Measurements from ENCODE around the gene RNF114. TPM values are rescaled to one million over a fixed set of nuclear protein-coding genes. Genes with fewer than 3 reads are reported as not detected.

RNF114 gene
- total and polyA plus RNA-seq, 3 experiments from 2014 or later: 64.0 to 112 (median 67.1) TPM

- no peak for DNase-seq
- ChIA-PET CTCF (no interaction called here), POLR2A (no interaction called here)
- Mint-ChIP-seq H3K36me3 (peaks cover 0 to 2% (median 1%) of the 10 kb centered on the region in 3 donors), H3K9me3 (no peaks in the 10 kb centered on the region), H3K4me3 (no peak overlapping the region), H3K27me3 (no peaks in the 10 kb centered on the region), H3K4me1 (peaks cover 16 to 23% (median 21%) of the 10 kb centered on the region in 3 donors), H3K27ac (no peak overlapping the region)
- Histone ChIP-seq H3K36me3 (ENCODE audit: insufficient read depth, low read length) (no peaks in the 10 kb centered on the region), H3K4me1 (ENCODE audit: insufficient read depth, low read length) (peaks cover 3% of the 10 kb centered on the region), H3K27ac (ENCODE audit: low read depth, low read length) (no peak overlapping the region), H3K4me3 (ENCODE audit: low read length) (no peak overlapping the region), H3K27me3 (ENCODE audit: insufficient read depth, low read length, poor library complexity, severe bottlenecking) (no peaks in the 10 kb centered on the region), H3K9me3 (ENCODE audit: low read length) (no peaks in the 10 kb centered on the region)
These were observed 40.0 kb upstream of the RNF114 start for GRCh38 chr20:49896204-49896603.

- Histone ChIP-seq H3K4me1 (ENCODE audit: insufficient read depth, low read length) (no peaks in the 10 kb centered on the region), H3K27ac (ENCODE audit: low read depth, low read length) (no peak overlapping the region), H3K27me3 (ENCODE audit: insufficient read depth, low read length, poor library complexity, severe bottlenecking) (no peaks in the 10 kb centered on the region), H3K36me3 (ENCODE audit: insufficient read depth, low read length) (peaks cover under 1% of the 10 kb centered on the region), H3K9me3 (ENCODE audit: low read length) (no peaks in the 10 kb centered on the region), H3K4me3 (ENCODE audit: low read length) (no peak overlapping the region)
- CTCF ChIA-PET: interaction anchor here (1.3 kb wide), 1 partner anchor 26 kb away, joined by 3 read pairs; no protein-coding TSS in a partner anchor
- peaks cover 0 to 23% (median 9%) of the 10 kb centered on the region in 3 donors for H3K36me3 Mint-ChIP-seq
- H3K4me3 Mint-ChIP-seq: no peak overlapping the region
- POLR2A ChIA-PET: no interaction called here
- peaks cover under 1 to 4% (median 3%) of the 10 kb centered on the region in 3 donors for H3K4me1 Mint-ChIP-seq
- DNase-seq: peak in 1 of 5 donors; percentile 3
- H3K9me3 Mint-ChIP-seq: no peaks in the 10 kb centered on the region
- H3K27me3 Mint-ChIP-seq: no peaks in the 10 kb centered on the region
- no peak overlapping the region for H3K27ac Mint-ChIP-seq
These were observed 36.4 kb upstream of the RNF114 start for GRCh38 chr20:49899541-49900383.

GRCh38 chr20:49901588-49901987 lies 34.6 kb upstream of the RNF114 start:
- no peaks in the 10 kb centered on the region for H3K9me3 ChIP-seq (ENCODE audit: low read length)
- Mint-ChIP-seq H3K4me1 (peaks cover 0 to 5% (median 0%) of the 10 kb centered on the region in 3 donors), H3K36me3 (peaks cover 4 to 41% (median 18%) of the 10 kb centered on the region in 3 donors), H3K27ac (no peak overlapping the region), H3K4me3 (no peak overlapping the region), H3K9me3 (no peaks in the 10 kb centered on the region), H3K27me3 (peaks cover 0 to 1% of the 10 kb centered on the region in 2 donors)
- no peak overlapping the region for H3K4me3 ChIP-seq (ENCODE audit: low read length)
- ChIA-PET CTCF (no interaction called here), POLR2A (no interaction called here)
- H3K4me1 ChIP-seq (ENCODE audit: insufficient read depth, low read length): no peaks in the 10 kb centered on the region
- H3K27ac ChIP-seq (ENCODE audit: low read depth, low read length): no peak overlapping the region
- H3K36me3 ChIP-seq (ENCODE audit: insufficient read depth, low read length): peaks cover 9% of the 10 kb centered on the region
- H3K27me3 ChIP-seq (ENCODE audit: insufficient read depth, low read length, poor library complexity, severe bottlenecking): no peaks in the 10 kb centered on the region
- DNase-seq: peak in 1 of 5 donors; percentile 30

- no peak overlapping the region for H3K4me3 ChIP-seq (ENCODE audit: low read length)
- H3K4me1 ChIP-seq (ENCODE audit: insufficient read depth, low read length): no peaks in the 10 kb centered on the region
- Mint-ChIP-seq H3K36me3 (peaks cover 4 to 69% (median 16%) of the 10 kb centered on the region in 3 donors), H3K4me3 (peak overlapping the region in 1 of 7 donors; percentile 5), H3K27me3 (peaks cover 0 to 1% of the 10 kb centered on the region in 2 donors), H3K27ac (peak overlapping the region in 1 of 8 donors; percentile 74), H3K4me1 (peaks cover 0 to 5% (median 2%) of the 10 kb centered on the region in 3 donors), H3K9me3 (no peaks in the 10 kb centered on the region)
- H3K9me3 ChIP-seq (ENCODE audit: low read length): no peaks in the 10 kb centered on the region
- no peaks in the 10 kb centered on the region for H3K27me3 ChIP-seq (ENCODE audit: insufficient read depth, low read length, poor library complexity, severe bottlenecking)
- CTCF ChIA-PET: interaction anchor here (0.6 to 1.6 kb wide), 2 partner anchors 9 to 162 kb away, joined by 3 to 6 read pairs; no protein-coding TSS in a partner anchor
- peak in 1 of 5 donors; percentile 29 for DNase-seq
- POLR2A ChIA-PET: no interaction called here
- no peak overlapping the region for H3K27ac ChIP-seq (ENCODE audit: low read depth, low read length)
- H3K36me3 ChIP-seq (ENCODE audit: insufficient read depth, low read length): peaks cover 10% of the 10 kb centered on the region
These were observed 31.6 kb upstream of the RNF114 start for GRCh38 chr20:49904440-49905214.

- Mint-ChIP-seq H3K36me3 (peaks cover 4 to 76% (median 16%) of the 10 kb centered on the region in 3 donors), H3K4me3 (peak overlapping the region in 2 of 7 donors; percentile 18 to 37), H3K4me1 (peaks cover 1 to 9% (median 5%) of the 10 kb centered on the region in 3 donors), H3K9me3 (no peaks in the 10 kb centered on the region), H3K27me3 (peaks cover 0 to 1% of the 10 kb centered on the region in 2 donors), H3K27ac (peak overlapping the region in 4 of 8 donors; percentile 43 to 81 (median 60))
- POLR2A ChIA-PET: no interaction called here
- Histone ChIP-seq H3K27me3 (ENCODE audit: insufficient read depth, low read length, poor library complexity, severe bottlenecking) (no peaks in the 10 kb centered on the region), H3K36me3 (ENCODE audit: insufficient read depth, low read length) (peaks cover 10% of the 10 kb centered on the region), H3K27ac (ENCODE audit: low read depth, low read length) (no peak overlapping the region), H3K9me3 (ENCODE audit: low read length) (no peaks in the 10 kb centered on the region), H3K4me3 (ENCODE audit: low read length) (no peak overlapping the region), H3K4me1 (ENCODE audit: insufficient read depth, low read length) (no peaks in the 10 kb centered on the region)
- peak in 1 of 5 donors; percentile 47 for DNase-seq
- CTCF ChIA-PET: interaction anchor here (1.6 kb wide), 1 partner anchor 8 kb away, joined by 6 read pairs; no protein-coding TSS in a partner anchor
These were observed 30.6 kb upstream of the RNF114 start for GRCh38 chr20:49905415-49906091.

- H3K9me3 Mint-ChIP-seq: no peaks in the 10 kb centered on the region
- no peak overlapping the region for H3K4me3 ChIP-seq (ENCODE audit: low read length)
- peaks cover 0 to 1% of the 10 kb centered on the region in 2 donors for H3K27me3 Mint-ChIP-seq
- H3K4me3 Mint-ChIP-seq: peak overlapping the region in 1 of 7 donors; percentile 37
- no peaks in the 10 kb centered on the region for H3K4me1 ChIP-seq (ENCODE audit: insufficient read depth, low read length)
- CTCF ChIA-PET: interaction anchor here (1.2 kb wide), 1 partner anchor 10 kb away, joined by 4 read pairs; no protein-coding TSS in a partner anchor
- H3K36me3 Mint-ChIP-seq: peaks cover 4 to 80% (median 16%) of the 10 kb centered on the region in 3 donors
- H3K36me3 ChIP-seq (ENCODE audit: insufficient read depth, low read length): peaks cover 10% of the 10 kb centered on the region
- H3K27ac Mint-ChIP-seq: peak overlapping the region in 2 of 8 donors; percentile 77 to 81
- POLR2A ChIA-PET: no interaction called here
- H3K4me1 Mint-ChIP-seq: peaks cover 5 to 15% (median 7%) of the 10 kb centered on the region in 3 donors
- no peak for DNase-seq
- H3K27ac ChIP-seq (ENCODE audit: low read depth, low read length): no peak overlapping the region
- H3K27me3 ChIP-seq (ENCODE audit: insufficient read depth, low read length, poor library complexity, severe bottlenecking): no peaks in the 10 kb centered on the region
- H3K9me3 ChIP-seq (ENCODE audit: low read length): no peaks in the 10 kb centered on the region
These were observed 30.0 kb upstream of the RNF114 start for GRCh38 chr20:49906101-49906604.

GRCh38 chr20:49906615-49907154 lies 29.5 kb upstream of the RNF114 start:
- Mint-ChIP-seq H3K4me3 (no peak overlapping the region), H3K4me1 (peaks cover 5 to 17% (median 8%) of the 10 kb centered on the region in 3 donors), H3K27me3 (peaks cover 0 to 1% of the 10 kb centered on the region in 2 donors), H3K36me3 (peaks cover 4 to 81% (median 16%) of the 10 kb centered on the region in 3 donors), H3K27ac (no peak overlapping the region), H3K9me3 (no peaks in the 10 kb centered on the region)
- peaks cover 10% of the 10 kb centered on the region for H3K36me3 ChIP-seq (ENCODE audit: insufficient read depth, low read length)
- CTCF ChIA-PET: interaction anchor here (1.2 kb wide), 1 partner anchor 10 kb away, joined by 4 read pairs; no protein-coding TSS in a partner anchor
- no peaks in the 10 kb centered on the region for H3K9me3 ChIP-seq (ENCODE audit: low read length)
- peak in 1 of 5 donors; percentile 38 for DNase-seq
- H3K27ac ChIP-seq (ENCODE audit: low read depth, low read length): no peak overlapping the region
- POLR2A ChIA-PET: no interaction called here
- no peaks in the 10 kb centered on the region for H3K27me3 ChIP-seq (ENCODE audit: insufficient read depth, low read length, poor library complexity, severe bottlenecking)
- H3K4me1 ChIP-seq (ENCODE audit: insufficient read depth, low read length): no peaks in the 10 kb centered on the region
- no peak overlapping the region for H3K4me3 ChIP-seq (ENCODE audit: low read length)
